ENCODE results near the gene NOL4L.

- no peak for TF ChIP-seq CTCF (IDR thresholded peaks at IDR 0.05; ENCODE audit: low read depth, low read length)
- TF ChIP-seq POLR2A (IDR thresholded peaks at IDR 0.05; ENCODE audit: extremely low read depth, insufficient read length) = no peak
- TF ChIP-seq MAX (IDR thresholded peaks at IDR 0.05; ENCODE audit: low read depth, low read length) = no peak
Observed at GRCh38 chr20:32544260-32544722, 40.8 kb downstream of the NOL4L start.

Measured in NB4 (cell line).